Panc1 (cell line): ENCODE data around the gene UBE2E1. TPM values are rescaled to one million over a fixed set of nuclear protein-coding genes. Genes with fewer than 3 reads are reported as not detected.
"Not testable (repeated sequence)": the region's sequence is repeated elsewhere in the genome, so short reads cannot be mapped to it uniquely, and the experiment has no call there.

Experiments used
- ATAC-seq: fragments of 200-7000 bp; cut with Tn5 transposase; 2 replicates; pipeline ENCODE4 v1.9.1; 2020; ENCODE audit warnings: mild to moderate bottlenecking, moderate library complexity
- BruUV-seq: library from RNA; stranded (reverse); fragments of 400-500 nt; replicated peaks from 2 replicates; lab custom pipeline; 2021; lab: Mats Ljungman, UMichigan
- CTCF ChIA-PET: fragments of 300-600 bp; sonication (Branson Sonifier 250); formaldehyde crosslinking; loops from one replicate; lab custom pipeline; 2022; ENCODE audit warnings: antibody characterized with exemption; lab: Charles Lee
- POLR2A ChIA-PET: fragments of 300-600 bp; sonication (Branson Sonifier 250); formaldehyde crosslinking; loops from one replicate; lab custom pipeline; 2022; ENCODE audit warnings: antibody characterized with exemption; lab: Charles Lee
- DNase-seq: peaks from one replicate; pipeline ENCODE4 v3.0.0-alpha.2; 2010; ENCODE audit warnings: low read depth, low spot score
- H3K27ac ChIP-seq: 2 replicates; pipeline ENCODE4 v1.5.1; 2011; ENCODE audit warnings: mild to moderate bottlenecking, low read length, inconsistent platforms
- H3K27me3 ChIP-seq: fragments of 200-500 bp; sonication (Bioruptor generic); 2 replicates; pipeline ENCODE4 v1.6.0; 2014; ENCODE audit warnings: low read length, inconsistent platforms; ENCODE audit not compliant: control insufficient read depth, insufficient read depth
- H3K36me3 ChIP-seq: fragments of 200-500 bp; sonication (Bioruptor generic); 2 replicates; pipeline ENCODE4 v1.5.1; 2014; ENCODE audit warnings: inconsistent platforms, mild to moderate bottlenecking, low read length, moderate library complexity; ENCODE audit not compliant: control insufficient read depth, insufficient read depth
- H3K4me1 ChIP-seq: 2 replicates; pipeline ENCODE4 v1.5.1; 2011; ENCODE audit warnings: inconsistent platforms, mild to moderate bottlenecking, low read length, moderate library complexity; ENCODE audit not compliant: control insufficient read depth, insufficient read depth
- H3K4me3 ChIP-seq, 2 experiments: 2 replicates each; pipeline ENCODE4 v1.5.1; 2011 to 2012; ENCODE audit warnings: low read depth in 2 of 2, low read length in 2 of 2, mild to moderate bottlenecking in 2 of 2, inconsistent platforms in 1 of 2, moderate library complexity in 1 of 2
- H3K9me3 ChIP-seq: fragments of 200-500 bp; sonication (Bioruptor generic); 2 replicates; pipeline ENCODE4 v1.5.1; 2014; ENCODE audit warnings: low read depth, mild to moderate bottlenecking, inconsistent platforms, low read length, moderate library complexity; ENCODE audit not compliant: control insufficient read depth, insufficient read depth
- CTCF ChIP-seq: fragments of 450-650 bp; IDR thresholded peaks from 2 replicates; pipeline ENCODE4 v1.5.1; 2017; ENCODE audit warnings: mild to moderate bottlenecking
- POLR2AphosphoS5 ChIP-seq: IDR thresholded peaks from 2 replicates; pipeline ENCODE4 v1.6.1; 2012; ENCODE audit warnings: mild to moderate bottlenecking, low read depth, low read length, moderate library complexity
- REST ChIP-seq, 2 experiments: IDR thresholded peaks; 2 replicates each; pipeline ENCODE4 v1.6.1; 2011 to 2012; ENCODE audit warnings: low read depth in 2 of 2, control low read depth in 1 of 2, low read length in 1 of 2, mild to moderate bottlenecking in 1 of 2, moderate library complexity in 1 of 2; ENCODE audit not compliant: insufficient read depth in 1 of 2
- SIN3A ChIP-seq: IDR thresholded peaks from 2 replicates; pipeline ENCODE4 v1.6.1; 2012; ENCODE audit warnings: low read depth, mild to moderate bottlenecking, low read length, moderate library complexity, borderline replicate concordance; ENCODE audit not compliant: insufficient read depth
- TCF7L2 ChIP-seq: IDR thresholded peaks from 2 replicates; pipeline ENCODE4 v1.6.1; 2011; ENCODE audit warnings: mild to moderate bottlenecking, low read depth, low read length, inconsistent platforms
- in situ Hi-C: cut with HindIII; loops from 2 replicates; pipeline ENCODE4 v1.10.0; 2016; ENCODE audit warnings: low sequenced_read_pairs, low pct_unique_long_range_greater_than_20kb
- intact Hi-C: fragments of 100-400 bp; cut with micrococcal nuclease; formaldehyde crosslinking; loops from one replicate; pipeline ENCODE4 v1.10.0; 2022; ENCODE audit not compliant: unreplicated experiment
- total RNA-seq: library from RNA; stranded (reverse); gene quantifications from one replicate; pipeline ENCODE4 v1.2.1, GENCODE V29; 2021; ENCODE audit not compliant: unreplicated experiment

Gene UBE2E1
- total RNA-seq, 1 experiment from 2014 or later = 127 TPM

- H3K4me1 ChIP-seq = peaks cover 17% of the 10 kb centered on the region
- H3K27ac ChIP-seq, DNase-seq, H3K27me3 ChIP-seq, in situ Hi-C loops, intact Hi-C loops, BruUV-seq, ATAC-seq, H3K4me3 ChIP-seq, H3K9me3 ChIP-seq, CTCF ChIA-PET, POLR2A ChIA-PET, H3K36me3 ChIP-seq: not testable (repeated sequence)
Observed at GRCh38 chr3:23871361-23871760, 65.6 kb downstream of the UBE2E1 start.

- intact Hi-C loops = no loop called here
- TF ChIP-seq CTCF (no peak), TCF7L2 (no peak)
- Histone ChIP-seq H3K9me3 (no peaks in the 10 kb centered on the region), H3K4me3 (no peak overlapping the region), H3K27ac (no peak overlapping the region), H3K27me3 (no peaks in the 10 kb centered on the region), H3K4me1 (peaks cover 15% of the 10 kb centered on the region), H3K36me3 (no peaks in the 10 kb centered on the region)
- DNase-seq (no peak), ATAC-seq (no peak)
- CTCF ChIA-PET = no interaction called here
- no TSS peak for BruUV-seq
- POLR2A ChIA-PET = no interaction called here
- in situ Hi-C loops = no loop called here
Observed at GRCh38 chr3:23872330-23872729, 66.6 kb downstream of the UBE2E1 start.

- H3K4me1 ChIP-seq = 0 out of 2 replicates have a peak, but pooled peaks cover 6% of the 10 kb centered on the region
- in situ Hi-C loops (no loop called here), intact Hi-C loops (no loop called here)
- ATAC-seq = peak; percentile 42; the same call in 1 of the 2 replicates
- no peak overlapping the region for H3K4me3 ChIP-seq
- H3K9me3 ChIP-seq = no peaks in the 10 kb centered on the region
- no peak overlapping the region for H3K27ac ChIP-seq
- POLR2A ChIA-PET = no interaction called here
- DNase-seq = no peak
- BruUV-seq = no TSS peak
- TF ChIP-seq CTCF (no peak), SIN3A (no peak), POLR2AphosphoS5 (no peak), TCF7L2 (no peak), REST (IDR thresholded peaks at IDR 0.05; ENCODE audit: insufficient read depth in 1 of 2, low read depth in 2 of 2, low read length in 1 of 2) (no peak)
- H3K36me3 ChIP-seq = no peaks in the 10 kb centered on the region
- H3K27me3 ChIP-seq = no peaks in the 10 kb centered on the region
- CTCF ChIA-PET = interaction anchor here (0.6 kb wide), 1 partner anchor 243 kb away, joined by 5 read pairs; no protein-coding TSS in a partner anchor
Observed at GRCh38 chr3:23873941-23874340, 68.2 kb downstream of the UBE2E1 start.
